Left lung (tissue), 10 donors: Measurements from ENCODE around the gene IP6K3. TPM values are rescaled to one million over a fixed set of nuclear protein-coding genes. Genes with fewer than 3 reads are reported as not detected.

Experiments used
- ATAC-seq: fragments of 200-7000 bp; cut with Tn5 transposase; one replicate; pipeline ENCODE4 v1.9.1; 2020; ENCODE audit warnings: moderate library complexity
- DNase-seq, 4 donors: peaks; one replicate each; pipeline ENCODE4 v3.0.0-alpha.2; 2013 to 2020
- H3K27ac ChIP-seq, 2 donors: fragments of 200-600 bp; sonication (generic) in 1 of 2; one replicate each; pipeline versions ENCODE4 v1.5.0 to v1.8.0; 2020 to 2021
- H3K27me3 ChIP-seq, 2 donors: fragments of 200-600 bp; sonication (generic) in 1 of 2; one replicate each; pipeline versions ENCODE4 v1.5.0 to v1.8.0; 2020 to 2021
- H3K36me3 ChIP-seq, 2 donors: fragments of 200-600 bp; sonication (generic) in 1 of 2; one replicate each; pipeline versions ENCODE4 v1.5.0 to v1.8.0; 2020 to 2021
- H3K4me1 ChIP-seq, 2 donors: fragments of 200-600 bp; one replicate each; pipeline ENCODE4 v1.8.0; 2021
- H3K4me3 ChIP-seq, 2 donors: fragments of 200-600 bp; sonication (generic) in 1 of 2; one replicate each; pipeline versions ENCODE4 v1.5.0 to v1.8.0; 2020 to 2021; ENCODE audit warnings: mild to moderate bottlenecking in 1 of 2
- H3K9me3 ChIP-seq, 2 donors: fragments of 200-600 bp; sonication (generic) in 1 of 2; one replicate each; pipeline versions ENCODE4 v1.5.0 to v1.8.0; 2020 to 2021
- CTCF ChIP-seq, 2 donors: fragments of 200-600 bp; sonication (generic) in 1 of 2; IDR thresholded peaks; one replicate each; pipeline versions ENCODE4 v1.5.0 to v1.8.0; 2021; ENCODE audit warnings: antibody characterized with exemption in 2 of 2
- intact Hi-C, 2 donors: fragments of 100-400 bp; cut with DNase I; formaldehyde crosslinking; loops; one replicate each; pipeline versions ENCODE4 v1.11.2 to v1.14.2; 2022
- polyA plus RNA-seq, 6 donors: library from polyadenylated mRNA; unstranded; fragments of 120-200 nt; gene quantifications; one replicate each; pipeline ENCODE4 v1.2.1, GENCODE V29; 2013; ENCODE audit not compliant: insufficient read length in 6 of 6
- total RNA-seq, 2 donors: library from RNA; stranded (reverse); fragmentation: NEBNext Ultra II Directional; extraction: Animal tissue kit (Norgen Biotek cat#: 25700); gene quantifications; one replicate each; pipeline ENCODE4 v1.2.1, GENCODE V29; 2021
- donor health status: DM: no; HTN: yes; CAD: no.
- donor health status: DM: no; HTN: no; CAD: no.

The IP6K3 gene
- total and polyA plus RNA-seq, 8 donors = 0.87 to 5.4 (median 3.3) TPM

GRCh38 chr6:33729059-33729458, 17.6 kb downstream of the IP6K3 start:
- H3K36me3 ChIP-seq = no peaks in the 10 kb centered on the region
- no peaks in the 10 kb centered on the region for H3K9me3 ChIP-seq
- H3K27ac ChIP-seq = no peak overlapping the region
- no peaks in the 10 kb centered on the region for H3K27me3 ChIP-seq
- no peak overlapping the region for H3K4me3 ChIP-seq
- H3K4me1 ChIP-seq = no peaks in the 10 kb centered on the region
- intact Hi-C loops = no loop called here
- ATAC-seq = no peak
- TF ChIP-seq CTCF (IDR thresholded peaks at IDR 0.05) = no peak
- DNase-seq = no peak

GRCh38 chr6:33728438-33728837, 18.3 kb downstream of the IP6K3 start:
- Histone ChIP-seq H3K4me3 (no peak overlapping the region), H3K4me1 (peaks cover 0 to 3% of the 10 kb centered on the region in 2 donors), H3K9me3 (no peaks in the 10 kb centered on the region), H3K27me3 (no peaks in the 10 kb centered on the region), H3K36me3 (no peaks in the 10 kb centered on the region), H3K27ac (no peak overlapping the region)
- no peak for TF ChIP-seq CTCF (IDR thresholded peaks at IDR 0.05)
- intact Hi-C loops = no loop called here
- no peak for ATAC-seq
- no peak for DNase-seq

GRCh38 chr6:33727932-33728331, 18.8 kb downstream of the IP6K3 start:
- DNase-seq = no peak
- Histone ChIP-seq H3K9me3 (no peaks in the 10 kb centered on the region), H3K4me3 (no peak overlapping the region), H3K27me3 (no peaks in the 10 kb centered on the region), H3K4me1 (peaks cover 0 to 3% of the 10 kb centered on the region in 2 donors), H3K36me3 (no peaks in the 10 kb centered on the region), H3K27ac (no peak overlapping the region)
- no peak for ATAC-seq
- TF ChIP-seq CTCF (IDR thresholded peaks at IDR 0.05) = no peak
- intact Hi-C loops = no loop called here

GRCh38 chr6:33727126-33727525, 19.6 kb downstream of the IP6K3 start:
- no peaks in the 10 kb centered on the region for H3K36me3 ChIP-seq
- intact Hi-C loops = no loop called here
- DNase-seq (no peak), ATAC-seq (no peak)
- TF ChIP-seq CTCF (IDR thresholded peaks at IDR 0.05) = no peak
- no peak overlapping the region for H3K4me3 ChIP-seq
- H3K4me1 ChIP-seq = peaks cover 0 to 3% of the 10 kb centered on the region in 2 donors
- H3K9me3 ChIP-seq = no peaks in the 10 kb centered on the region
- H3K27me3 ChIP-seq = peaks cover 0 to 2% of the 10 kb centered on the region in 2 donors
- no peak overlapping the region for H3K27ac ChIP-seq

- Histone ChIP-seq H3K27me3 (peaks cover 0 to 6% of the 10 kb centered on the region in 2 donors), H3K36me3 (no peaks in the 10 kb centered on the region), H3K9me3 (no peaks in the 10 kb centered on the region), H3K27ac (no peak overlapping the region), H3K4me3 (no peak overlapping the region), H3K4me1 (peaks cover 0 to 3% of the 10 kb centered on the region in 2 donors)
- TF ChIP-seq CTCF (IDR thresholded peaks at IDR 0.05) = no peak
- DNase-seq = no peak
- intact Hi-C loops = no loop called here
- ATAC-seq = no peak
These were observed 20.0 kb downstream of the IP6K3 start for GRCh38 chr6:33726696-33727095.
